HK-2 (cell line): ENCODE results near the gene TMEM231.
A peak's percentile ranks its signal among the peaks of the same experiment; 100 is the strongest.
"Not testable (repeated sequence)": the region's sequence is repeated elsewhere in the genome, so short reads cannot be mapped to it uniquely, and the experiment has no call there.

Experiments used
- DNase-seq: peaks from one replicate; pipeline ENCODE4 v3.0.0-alpha.2; 2018; ENCODE audit not compliant: unreplicated experiment

The TMEM231 gene

DNA sequence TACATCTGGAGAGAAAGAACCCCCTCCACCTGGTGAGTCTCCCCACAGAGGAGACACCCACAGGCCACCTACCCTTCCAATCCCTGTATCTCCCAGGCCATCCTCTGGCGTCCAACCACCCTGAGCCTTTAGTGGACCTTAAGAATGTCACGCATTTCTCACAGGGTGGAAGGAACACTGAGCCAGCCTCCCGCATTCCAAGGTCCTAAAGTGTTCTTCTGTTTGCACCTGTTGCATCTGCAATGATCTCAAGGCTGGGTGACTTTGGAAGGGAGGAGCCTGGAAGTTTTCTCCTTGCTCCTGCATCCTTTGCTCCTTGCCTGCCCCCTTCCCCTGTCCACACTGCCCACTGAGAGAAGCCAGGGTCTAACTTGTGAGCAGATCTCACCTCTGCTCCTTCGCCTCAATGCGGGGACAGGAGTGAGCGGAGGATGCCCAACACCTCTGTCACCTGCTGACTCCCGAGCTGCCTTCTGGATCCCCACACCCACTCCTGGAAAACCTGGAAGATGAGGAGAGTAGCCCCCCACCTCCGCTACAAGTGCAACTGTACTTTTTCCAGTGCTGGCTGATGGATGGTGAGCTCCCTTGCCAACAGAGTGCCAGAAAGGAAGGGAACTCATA is 23.8 kb downstream of the TMEM231 start:
- DNase-seq, result no peak

- DNase-seq, result no peak
Measured at GRCh38 chr16:75529959-75530358, 26.1 kb downstream of the TMEM231 start.

DNA sequence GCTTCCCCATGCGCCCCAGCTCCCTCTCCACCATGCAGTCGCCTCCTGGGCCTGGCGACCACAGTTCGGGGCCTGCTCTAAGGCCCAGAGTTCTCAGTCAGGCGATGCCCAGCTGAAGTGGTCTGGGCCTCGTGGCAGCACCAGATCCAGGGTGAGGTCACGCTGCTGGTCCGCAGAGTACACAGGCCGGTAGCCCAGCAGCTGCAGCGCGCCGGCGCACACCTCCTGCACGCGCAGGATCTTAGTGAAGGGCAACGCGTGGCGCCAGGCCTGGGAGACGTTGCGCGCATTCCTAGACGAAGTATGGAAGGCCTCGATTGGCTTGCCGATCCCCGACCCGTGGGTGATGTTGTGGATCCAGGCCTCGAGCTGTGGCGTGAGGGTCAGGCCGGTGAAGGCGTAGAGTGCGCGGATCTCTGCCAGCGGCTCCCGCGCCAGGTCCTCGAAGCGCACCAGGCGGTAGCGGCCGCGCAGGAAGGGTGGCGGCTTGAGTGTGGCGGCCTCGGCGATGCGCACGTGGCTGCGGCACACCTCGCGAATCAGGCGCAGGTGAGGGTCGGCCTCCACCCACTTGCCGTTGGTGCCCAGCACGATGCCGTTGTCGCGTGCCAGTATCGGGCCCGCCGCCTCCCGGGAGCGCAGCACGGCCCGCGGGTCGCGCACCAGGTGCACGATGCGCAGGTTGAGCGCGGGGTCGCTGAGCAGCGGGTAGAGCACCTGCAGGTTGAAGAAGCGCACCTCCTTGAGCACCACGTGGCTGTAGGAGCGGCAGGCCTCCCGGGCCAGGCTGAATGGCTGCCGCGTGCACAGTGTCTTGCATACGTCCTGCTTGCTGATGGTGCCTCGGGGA is 26.8 kb downstream of the TMEM231 start:
- no peak for DNase-seq

DNA sequence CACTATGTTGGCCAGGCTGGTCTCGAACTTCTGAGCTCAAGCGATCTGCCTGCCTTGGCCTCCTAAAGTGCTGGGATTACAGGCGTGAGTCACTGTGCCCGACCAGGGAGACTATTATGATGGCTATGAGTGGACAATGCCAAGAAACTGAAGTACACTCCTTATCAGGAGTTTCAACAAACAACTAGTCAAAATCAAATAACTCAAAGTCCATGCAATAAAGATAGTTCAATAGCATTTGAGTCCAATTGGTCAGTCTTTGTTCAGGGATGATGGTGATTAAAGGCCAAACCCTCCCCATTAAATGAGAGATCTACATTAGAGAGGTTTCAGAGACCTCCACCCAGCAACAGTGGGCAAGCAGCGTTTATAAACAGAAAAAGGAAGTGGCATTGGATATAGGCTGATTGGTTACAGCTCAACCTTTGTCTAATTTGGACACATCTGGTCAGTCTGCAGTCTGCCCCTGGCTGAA is 28.2 kb downstream of the TMEM231 start:
- DNase-seq, result no peak

DNA sequence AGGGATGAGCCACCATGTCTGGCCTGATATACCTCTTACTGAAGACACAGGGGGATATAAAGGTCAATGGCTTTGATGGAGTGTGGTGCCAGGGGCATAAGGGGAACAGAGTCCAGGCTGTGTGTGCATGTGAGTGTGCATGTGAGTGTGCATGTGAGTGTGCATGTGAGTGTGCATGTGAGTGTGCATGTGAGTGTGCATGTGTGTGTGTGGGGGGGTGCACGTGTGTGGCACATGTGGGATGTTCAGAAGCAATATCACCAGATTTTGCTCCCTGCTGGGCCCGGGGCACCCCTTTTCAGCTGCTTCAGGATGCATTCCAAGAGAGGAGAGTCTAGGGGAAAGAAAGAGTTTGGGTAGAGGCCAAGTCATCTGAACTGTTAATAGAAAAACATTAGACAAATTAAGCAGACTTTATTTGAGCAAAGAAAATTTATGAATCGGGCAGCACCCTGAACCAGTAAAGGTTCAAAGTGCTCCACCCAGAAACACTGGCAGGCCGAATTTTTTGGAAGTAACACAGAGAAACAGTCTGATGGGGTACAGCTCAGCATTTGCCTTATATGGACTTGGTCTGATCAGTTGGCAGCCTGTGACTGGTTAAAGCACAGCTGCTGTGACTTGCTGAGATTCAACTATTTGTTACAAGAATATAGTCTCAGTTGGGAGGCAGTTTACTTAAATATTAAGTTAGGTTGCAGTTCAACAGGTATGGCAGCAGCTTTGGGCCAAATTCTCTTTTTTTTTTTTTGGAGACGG is 29.8 kb downstream of the TMEM231 start:
- DNase-seq, result no peak

DNA sequence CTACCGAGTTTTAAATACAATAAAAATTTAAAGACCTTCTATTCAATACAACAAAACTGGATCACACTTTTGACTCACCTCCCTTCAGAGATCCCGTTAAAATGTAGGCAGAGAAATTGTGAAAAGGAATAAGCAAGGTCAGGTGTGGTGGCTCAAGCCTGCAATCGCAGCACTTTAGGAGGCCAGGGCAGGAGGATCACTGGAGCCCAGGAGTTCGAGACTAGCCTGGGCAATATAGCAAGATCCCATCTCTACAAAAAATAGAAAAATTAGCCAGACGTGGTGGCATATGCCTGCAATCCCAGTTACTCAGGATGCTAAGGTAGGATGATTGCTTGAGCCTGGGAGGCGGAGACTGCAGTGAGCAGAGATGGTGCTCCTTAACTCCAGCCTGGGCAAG is 36.9 kb downstream of the TMEM231 start:
- no peak for DNase-seq

DNA sequence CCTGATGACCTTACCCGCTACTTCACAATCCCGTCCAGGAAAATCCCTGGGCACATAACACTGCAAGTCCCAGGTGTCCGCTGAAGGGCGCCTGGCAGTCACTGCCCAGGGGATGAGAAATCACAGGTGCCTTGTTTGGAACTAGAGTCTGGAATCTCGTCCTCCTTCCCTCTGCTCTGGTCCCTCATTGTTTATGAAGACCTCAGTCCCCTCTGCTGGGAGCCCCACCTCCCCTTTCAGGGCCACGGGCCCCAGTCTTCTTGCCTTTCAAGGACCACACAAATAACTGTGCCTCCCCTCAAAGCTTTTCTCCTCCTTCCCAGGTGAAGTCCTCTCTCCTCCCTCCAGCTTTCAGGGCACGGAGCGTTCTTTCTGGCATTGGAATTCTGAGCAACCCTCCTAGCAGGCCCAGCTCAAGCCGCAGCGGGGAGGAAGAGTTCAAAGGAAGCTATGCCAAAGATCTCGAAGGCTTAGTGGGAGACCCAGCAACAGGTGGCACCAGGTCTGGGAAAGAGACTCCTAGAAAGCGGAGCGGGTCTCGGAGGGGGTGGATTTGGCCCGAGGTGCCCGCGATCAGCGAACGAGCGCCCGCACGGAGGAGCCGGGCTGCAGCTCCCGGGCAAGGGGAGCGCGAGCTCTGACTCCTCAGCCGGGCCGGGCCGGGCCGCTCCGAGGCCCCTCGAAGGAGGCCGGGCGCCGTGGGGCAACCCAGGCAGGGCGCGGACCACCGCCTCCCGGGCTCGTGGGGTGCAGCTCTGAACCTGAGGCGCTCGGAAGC is 39.7 kb downstream of the TMEM231 start:
- DNase-seq, result peak; percentile 53

DNA sequence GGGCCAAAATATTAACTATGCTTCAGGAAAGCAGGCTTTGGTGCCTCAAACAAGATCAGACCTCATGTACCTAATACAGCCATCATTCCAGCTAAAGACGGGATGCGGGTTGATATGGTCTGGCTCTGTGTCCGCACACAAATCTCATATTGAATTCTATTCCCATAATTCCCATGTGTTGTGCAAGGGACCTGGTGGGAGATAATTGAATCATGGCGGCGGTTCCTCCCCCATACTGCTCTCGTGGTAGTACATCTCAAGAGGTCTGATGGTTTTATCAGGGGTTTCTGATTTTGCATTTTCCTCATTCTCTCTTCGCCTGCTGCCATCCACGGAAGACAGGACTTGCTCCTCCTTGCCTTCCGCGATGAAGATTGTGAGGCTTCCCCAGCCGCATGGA is 41.8 kb downstream of the TMEM231 start:
- no peak for DNase-seq

- DNase-seq, result no peak
Measured at GRCh38 chr16:75506574-75506973, 49.5 kb downstream of the TMEM231 start.

DNA sequence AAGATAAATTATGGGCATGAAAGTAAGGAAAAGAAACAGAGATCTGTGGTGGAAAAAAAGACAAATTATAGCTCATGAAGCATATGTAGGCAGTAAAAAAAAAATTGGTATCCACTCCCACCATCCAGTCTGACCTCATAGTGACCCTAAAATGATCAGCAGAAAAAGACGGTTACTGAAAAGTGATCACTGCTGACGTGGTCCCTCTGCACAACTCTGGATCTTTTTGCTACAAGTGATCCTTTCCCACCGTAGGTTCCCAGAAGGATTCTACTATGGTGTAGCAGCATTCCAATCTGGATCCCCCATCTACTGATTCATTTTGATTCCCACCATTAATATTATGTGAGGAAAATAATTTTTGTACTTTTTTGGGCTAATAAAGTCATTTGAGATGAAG is 49.9 kb downstream of the TMEM231 start:
- no peak for DNase-seq

DNA sequence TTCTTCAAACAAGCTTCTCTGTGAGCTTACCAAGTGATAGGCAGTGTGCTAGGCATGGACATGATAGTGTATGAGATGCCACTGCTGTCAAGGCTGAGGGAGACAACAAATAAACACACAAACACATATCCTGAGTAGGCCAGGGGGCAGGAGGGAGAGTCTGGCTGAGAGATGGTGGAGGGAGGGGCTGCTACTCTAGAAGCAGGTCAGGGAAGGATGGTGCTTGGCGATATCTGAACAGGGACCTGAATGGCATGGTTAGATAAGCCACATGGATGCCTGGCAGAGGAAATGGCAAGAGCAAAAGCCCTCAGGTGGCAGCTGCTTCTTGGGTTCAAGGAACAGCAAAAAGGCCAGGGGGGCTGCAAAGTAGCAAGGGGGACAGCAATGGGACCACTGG is 52.3 kb downstream of the TMEM231 start:
- DNase-seq, result no peak

GRCh38 chr16:75502916-75503605 is 53.0 kb downstream of the TMEM231 start:
- no peak for DNase-seq

DNA sequence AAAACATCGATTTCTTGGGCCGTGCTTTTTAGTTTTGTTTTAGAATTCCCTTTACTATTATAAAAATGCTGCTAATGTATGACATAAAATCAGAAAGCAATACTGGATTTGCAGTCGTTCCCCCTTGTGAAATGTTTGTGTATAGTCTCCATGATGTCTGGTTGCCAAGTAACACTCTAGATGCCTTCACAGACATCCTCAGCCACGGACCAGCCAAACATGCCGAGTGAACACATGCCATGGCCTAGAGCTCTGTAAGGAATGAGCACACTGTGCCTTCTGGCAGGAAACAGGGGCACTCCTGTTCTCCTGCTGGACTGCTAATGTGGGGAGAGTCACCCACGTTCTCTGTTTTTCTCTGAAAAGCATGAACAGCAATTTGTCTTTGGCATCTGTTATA is 54.2 kb downstream of the TMEM231 start:
- DNase-seq, result not testable (repeated sequence)

DNA sequence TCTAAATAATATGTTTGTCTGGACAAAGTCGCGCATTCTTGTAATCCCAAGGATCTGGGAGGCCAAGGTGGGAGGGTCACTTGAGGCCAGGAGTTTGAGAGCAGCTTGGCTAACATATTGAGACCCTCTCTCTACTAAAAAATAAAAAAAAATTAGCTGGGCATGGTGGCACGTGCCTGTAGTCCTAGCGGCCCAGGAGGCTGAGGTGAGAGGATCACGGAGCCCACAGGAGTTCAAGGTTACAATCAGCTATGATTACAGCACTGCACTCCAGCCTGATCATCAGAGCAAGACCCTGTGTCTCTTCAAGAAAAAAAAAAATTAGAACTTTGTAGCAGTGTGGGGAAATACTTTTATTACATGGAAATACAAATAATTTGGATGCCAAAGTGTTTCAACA is 54.7 kb downstream of the TMEM231 start:
- no peak for DNase-seq

- DNase-seq, result peak; percentile 62
Measured at GRCh38 chr16:75498605-75499322, 57.3 kb downstream of the TMEM231 start.

DNA sequence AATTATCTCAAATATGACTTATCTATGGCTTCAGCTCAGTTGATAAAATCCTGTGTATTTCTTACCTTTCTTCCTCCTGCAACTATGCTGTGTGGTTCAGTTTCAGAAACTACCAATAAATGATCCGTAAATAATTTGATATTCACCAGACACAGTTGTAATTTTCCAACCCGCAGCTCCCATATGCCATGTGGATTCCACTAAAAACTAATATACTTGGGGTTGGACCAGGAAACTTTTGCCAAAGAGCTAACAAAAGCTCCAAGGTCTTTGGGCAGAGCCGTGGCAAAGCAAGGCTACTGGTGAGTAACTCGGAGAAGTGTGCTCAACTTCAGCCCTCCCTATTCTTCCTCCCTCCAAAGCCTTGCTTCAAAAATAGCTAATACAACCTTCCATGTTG is 58.5 kb downstream of the TMEM231 start:
- no peak for DNase-seq

- DNase-seq, result no peak
Measured at GRCh38 chr16:75495076-75495674, 60.9 kb downstream of the TMEM231 start, which contains the start of gene CHST6. TSS of gene CHST6 (minus strand) at chr16:75495441. CDS start at chr16:75479828, 15,613 bp downstream.

- DNase-seq, result no peak
Measured at GRCh38 chr16:75494661-75495075, 61.4 kb downstream of the TMEM231 start.

GRCh38 chr16:75494184-75494583 is 61.9 kb downstream of the TMEM231 start:
- DNase-seq, result no peak

GRCh38 chr16:75491876-75492275 is 64.2 kb downstream of the TMEM231 start:
- DNase-seq, result no peak
